Spleen (tissue), 11 donors: ENCODE results near the gene KLF3. TPM values are rescaled to one million over a fixed set of nuclear protein-coding genes. Genes with fewer than 3 reads are reported as not detected.

Source experiments
- DNase-seq: peaks from one replicate; pipeline ENCODE4 v3.0.0-alpha.2; 2020
- H3K27ac ChIP-seq, 8 donors: fragments of 200-600 bp; sonication (generic) in 7 of 8; 1 replicate in 4 of 8; 2 replicates in 4 of 8; pipeline versions ENCODE4 v1.5.0 to v1.8.0; 2016 to 2021; ENCODE audit warnings: inconsistent platforms in 4 of 8, mild to moderate bottlenecking in 4 of 8, moderate library complexity in 1 of 8
- H3K27me3 ChIP-seq, 7 donors: fragments of 200-600 bp; sonication (generic) in 6 of 7; replicated peaks in 1 of 7; 1 replicate in 4 of 7; 2 replicates in 3 of 7; pipeline versions ENCODE4 v1.5.0 to v1.8.0; 2016 to 2021; ENCODE audit warnings: inconsistent platforms in 3 of 7, mild to moderate bottlenecking in 1 of 7
- H3K36me3 ChIP-seq, 6 donors: fragments of 200-600 bp; sonication (generic) in 5 of 6; 1 replicate in 4 of 6; 2 replicates in 2 of 6; pipeline versions ENCODE4 v1.5.0 to v1.8.0; 2016 to 2021; ENCODE audit warnings: inconsistent platforms in 2 of 6
- H3K4me1 ChIP-seq, 6 donors: fragments of 200-600 bp; sonication (generic) in 5 of 6; 1 replicate in 3 of 6; 2 replicates in 3 of 6; pipeline versions ENCODE4 v1.5.0 to v1.8.0; 2016 to 2021; ENCODE audit warnings: inconsistent platforms in 3 of 6
- H3K4me3 ChIP-seq, 8 donors: fragments of 200-600 bp; sonication (generic) in 7 of 8; 1 replicate in 4 of 8; 2 replicates in 4 of 8; pipeline versions ENCODE4 v1.5.0 to v1.8.0; 2016 to 2021; ENCODE audit warnings: inconsistent platforms in 4 of 8, mild to moderate bottlenecking in 4 of 8, moderate library complexity in 2 of 8
- H3K9me3 ChIP-seq, 8 donors: fragments of 200-600 bp; sonication (generic) in 7 of 8; 1 replicate in 4 of 8; 2 replicates in 4 of 8; pipeline versions ENCODE4 v1.5.0 to v1.8.0; 2016 to 2021; ENCODE audit warnings: inconsistent platforms in 4 of 8
- POLR2A ChIP-seq, 3 donors: fragments of 450-650 bp; IDR thresholded peaks; one replicate each; pipeline ENCODE4 v1.5.1; 2017; ENCODE audit warnings: antibody characterized with exemption in 3 of 3, mild to moderate bottlenecking in 1 of 3
- POLR2AphosphoS5 ChIP-seq, 3 donors: sonication (generic); formaldehyde crosslinking; IDR thresholded peaks; one replicate each; pipeline ENCODE4 v1.5.1; 2017; ENCODE audit warnings: antibody characterized with exemption in 3 of 3
- WGBS, 5 donors: extraction: QIAGEN DNeasy Blood & Tissue Kit in 3 of 5; methylation state at CpG; one replicate each; pipeline versions ENCODE4 v1.1.5 to v1.1.7; 2013 to 2018; 5-methylcytosine and 5-hydroxymethylcytosine counted together
- intact Hi-C: fragments of 100-400 bp; cut with DNase I; formaldehyde crosslinking; loops from one replicate; pipeline ENCODE4 v1.15.0; 2023; ENCODE audit warnings: low total_unique reads
- polyA plus RNA-seq, 3 donors: library from polyadenylated mRNA; stranded (reverse); fragments of 200-250 nt; gene quantifications; one replicate each; pipeline ENCODE4 v1.2.1, GENCODE V29; 2013
- total RNA-seq, 7 donors: library from RNA; depleted of rRNA in 3 of 7; stranded (reverse); fragments of >200 nt in 3 of 7; fragmentation: NEBNext Ultra II Directional in 4 of 7; extraction: Animal tissue kit (Norgen Biotek cat#: 25700) in 4 of 7; gene quantifications; one replicate each; pipeline versions ENCODE4 v1.1.0 to v1.2.1, GENCODE V29; 2016 to 2021
- TF ChIP-seq, protein P1 (sequence below), 11 experiments: fragments of 200-600 bp in 7 of 11; fragments of 450-650 bp in 4 of 11; sonication (generic) in 4 of 11; IDR thresholded peaks in 8 of 11; conservative IDR thresholded peaks in 3 of 11; 1 replicate in 7 of 11; 2 replicates in 4 of 11; pipeline versions ENCODE4 v1.4.0 to v1.8.0; 2016 to 2021; ENCODE audit warnings: antibody characterized with exemption in 11 of 11, inconsistent platforms in 4 of 11, mild to moderate bottlenecking in 1 of 11
- donor health status: healthy with polysubstance abuse.
- donor health status: DM: no; HTN: no; CAD: no; lungs with moderate emphysema.
- donor health status: DM: no; HTN: no; CAD: no.
- donor health status: Bipolar disorder and iron deficiency.
- donor health status: healthy.
- donor health status: DM: no; HTN: no; CAD: no.
- donor health status: DM: yes; HTN: yes; CAD: no.

KLF3 gene
- total and polyA plus RNA-seq, 10 donors, result 8.0 to 87.5 (median 63.1) TPM

- peaks cover 50 to 99% (median 82%) of the 10 kb centered on the region in 6 donors for H3K4me1 ChIP-seq
- TF ChIP-seq POLR2A (IDR thresholded peaks at IDR 0.05), result no peak
- TF ChIP-seq, protein P1, sequence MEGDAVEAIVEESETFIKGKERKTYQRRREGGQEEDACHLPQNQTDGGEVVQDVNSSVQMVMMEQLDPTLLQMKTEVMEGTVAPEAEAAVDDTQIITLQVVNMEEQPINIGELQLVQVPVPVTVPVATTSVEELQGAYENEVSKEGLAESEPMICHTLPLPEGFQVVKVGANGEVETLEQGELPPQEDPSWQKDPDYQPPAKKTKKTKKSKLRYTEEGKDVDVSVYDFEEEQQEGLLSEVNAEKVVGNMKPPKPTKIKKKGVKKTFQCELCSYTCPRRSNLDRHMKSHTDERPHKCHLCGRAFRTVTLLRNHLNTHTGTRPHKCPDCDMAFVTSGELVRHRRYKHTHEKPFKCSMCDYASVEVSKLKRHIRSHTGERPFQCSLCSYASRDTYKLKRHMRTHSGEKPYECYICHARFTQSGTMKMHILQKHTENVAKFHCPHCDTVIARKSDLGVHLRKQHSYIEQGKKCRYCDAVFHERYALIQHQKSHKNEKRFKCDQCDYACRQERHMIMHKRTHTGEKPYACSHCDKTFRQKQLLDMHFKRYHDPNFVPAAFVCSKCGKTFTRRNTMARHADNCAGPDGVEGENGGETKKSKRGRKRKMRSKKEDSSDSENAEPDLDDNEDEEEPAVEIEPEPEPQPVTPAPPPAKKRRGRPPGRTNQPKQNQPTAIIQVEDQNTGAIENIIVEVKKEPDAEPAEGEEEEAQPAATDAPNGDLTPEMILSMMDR (IDR thresholded peaks at IDR 0.05 in 8 of 11, conservative IDR thresholded peaks at IDR 0.05 in 3 of 11), result no peak
- no peaks in the 10 kb centered on the region for H3K9me3 ChIP-seq
- 87 to 93% (median 91%) methylated on average over 12 of the region's 12 CpGs for WGBS, 5 donors
- intact Hi-C loops, result loop anchor here (5.0 to 10.0 kb wide), 2 partner anchors 355 to 612 kb away; no protein-coding TSS in a partner anchor
- peaks cover 0 to 27% (median 12%) of the 10 kb centered on the region in 6 donors for H3K36me3 ChIP-seq
- peak overlapping the region in 4 of 8 donors; percentile 13 to 100 (median 40) for H3K27ac ChIP-seq
- H3K4me3 ChIP-seq, result no peak overlapping the region
- no peaks in the 10 kb centered on the region for H3K27me3 ChIP-seq
- no peak for DNase-seq
Observed at GRCh38 chr4:38676986-38677385, 13.0 kb downstream of the KLF3 start.

- Histone ChIP-seq H3K4me3 (no peak overlapping the region), H3K36me3 (peaks cover 0 to 31% (median 14%) of the 10 kb centered on the region in 6 donors), H3K4me1 (peaks cover 48 to 99% (median 82%) of the 10 kb centered on the region in 6 donors), H3K27me3 (no peaks in the 10 kb centered on the region), H3K9me3 (no peaks in the 10 kb centered on the region), H3K27ac (peak overlapping the region in 5 of 8 donors; percentile 13 to 65 (median 38))
- no peak for DNase-seq
- 62 to 72% (median 69%) methylated on average over 6 of the region's 6 CpGs for WGBS, 5 donors
- TF ChIP-seq POLR2A (IDR thresholded peaks at IDR 0.05) (no peak), POLR2AphosphoS5 (IDR thresholded peaks at IDR 0.05) (peak in 1 of 3 donors; percentile 49)
- intact Hi-C loops, result loop anchor here (5.0 to 10.0 kb wide), 2 partner anchors 355 to 613 kb away; no protein-coding TSS in a partner anchor
Observed at GRCh38 chr4:38677441-38677840, 13.4 kb downstream of the KLF3 start.

DNA sequence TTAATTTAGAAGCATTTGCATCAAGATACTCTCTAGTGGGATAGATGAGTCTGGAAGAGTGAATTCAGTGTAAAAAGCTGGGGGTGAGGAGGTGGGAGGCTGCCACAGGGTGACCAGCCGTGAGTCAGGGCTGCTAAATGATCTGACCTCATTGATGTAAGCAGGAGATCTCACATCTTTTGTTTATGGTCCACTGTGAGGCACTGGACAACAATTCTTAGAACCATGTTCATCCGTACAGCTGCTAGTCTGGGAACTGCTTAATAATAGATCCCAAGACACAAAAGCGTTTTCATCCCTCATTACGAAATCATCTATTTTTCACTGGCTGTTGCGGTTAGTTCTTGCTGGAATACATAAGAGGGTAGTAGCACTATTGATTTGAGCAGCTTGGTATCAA lies 14.1 kb downstream of the KLF3 start:
- Histone ChIP-seq H3K9me3 (no peaks in the 10 kb centered on the region), H3K4me1 (peaks cover 41 to 99% (median 82%) of the 10 kb centered on the region in 6 donors), H3K4me3 (no peak overlapping the region), H3K36me3 (peaks cover 0 to 36% (median 15%) of the 10 kb centered on the region in 6 donors), H3K27me3 (no peaks in the 10 kb centered on the region), H3K27ac (peak overlapping the region in 4 of 8 donors; percentile 1 to 65 (median 40))
- intact Hi-C loops, result loop anchor here (5.0 to 10.0 kb wide), 2 partner anchors 356 to 613 kb away; no protein-coding TSS in a partner anchor
- TF ChIP-seq POLR2AphosphoS5 (IDR thresholded peaks at IDR 0.05), result no peak
- no peak for TF ChIP-seq POLR2A (IDR thresholded peaks at IDR 0.05)
- TF ChIP-seq, protein P1 (IDR thresholded peaks at IDR 0.05 in 8 of 11, conservative IDR thresholded peaks at IDR 0.05 in 3 of 11), result no peak
- 70 to 82% (median 73%) methylated on average over 5 of the region's 5 CpGs for WGBS, 5 donors
- no peak for DNase-seq

- TF ChIP-seq POLR2AphosphoS5 (IDR thresholded peaks at IDR 0.05), result no peak
- TF ChIP-seq POLR2A (IDR thresholded peaks at IDR 0.05), result no peak
- TF ChIP-seq, protein P1 (IDR thresholded peaks at IDR 0.05 in 8 of 11, conservative IDR thresholded peaks at IDR 0.05 in 3 of 11), result no peak
- Histone ChIP-seq H3K36me3 (peaks cover 0 to 52% (median 15%) of the 10 kb centered on the region in 6 donors), H3K27me3 (no peaks in the 10 kb centered on the region), H3K9me3 (no peaks in the 10 kb centered on the region), H3K4me3 (no peak overlapping the region), H3K4me1 (peaks cover 28 to 99% (median 82%) of the 10 kb centered on the region in 6 donors), H3K27ac (no peak overlapping the region)
- 90 to 98% (median 96%) methylated on average over 8 of the region's 8 CpGs for WGBS, 5 donors
- no peak for DNase-seq
- intact Hi-C loops, result loop anchor here (5.0 to 10.0 kb wide), 2 partner anchors 358 to 615 kb away; no protein-coding TSS in a partner anchor
Observed at GRCh38 chr4:38679921-38680320, 15.9 kb downstream of the KLF3 start.
